ENCODE data around the gene C5orf15.

DNA sequence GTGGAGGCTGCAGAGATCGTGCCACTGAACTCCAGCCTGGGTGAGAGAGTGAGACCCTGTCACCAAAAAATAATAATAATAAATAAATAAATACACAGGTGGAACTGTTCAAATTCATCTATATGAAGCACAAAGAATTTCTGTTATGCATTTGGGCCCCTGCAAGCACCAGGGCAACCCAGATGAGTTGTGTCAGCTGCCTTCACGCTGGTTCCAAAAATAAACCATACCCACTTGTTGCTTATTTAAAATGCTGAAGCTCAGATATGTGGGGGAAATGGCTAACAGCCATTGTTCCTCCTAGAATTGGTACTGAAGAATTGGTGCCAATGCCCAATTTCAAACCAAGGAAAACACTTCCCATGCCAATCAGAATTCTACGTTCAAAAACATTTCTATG, 10.5 kb upstream of the C5orf15 start:
- TF ChIP-seq POLR2A (IDR thresholded peaks at IDR 0.05; ENCODE audit: borderline replicate concordance, extremely low read depth, insufficient read depth, insufficient read length) (no peak), POLR2AphosphoS5 (IDR thresholded peaks at IDR 0.05; ENCODE audit: low read depth, low read length) (no peak), REST (IDR thresholded peaks at IDR 0.05; ENCODE audit: low read depth) (no peak), EZH2 (IDR thresholded peaks at IDR 0.05) (no peak), TCF7L2 (IDR thresholded peaks at IDR 0.05; ENCODE audit: borderline replicate concordance, extremely low read depth, insufficient read depth, insufficient read length) (no peak), CEBPB (IDR thresholded peaks at IDR 0.05; ENCODE audit: low read depth) (no peak), SRF (IDR thresholded peaks at IDR 0.05; ENCODE audit: low read depth) (no peak), RAD21 (IDR thresholded peaks at IDR 0.05; ENCODE audit: low read depth) (no peak), ATF3 (IDR thresholded peaks at IDR 0.05) (no peak), YY1 (IDR thresholded peaks at IDR 0.05; ENCODE audit: extremely low read depth, insufficient replicate concordance, low read depth, low read length) (no peak)
- TF ChIP-seq, protein P1, sequence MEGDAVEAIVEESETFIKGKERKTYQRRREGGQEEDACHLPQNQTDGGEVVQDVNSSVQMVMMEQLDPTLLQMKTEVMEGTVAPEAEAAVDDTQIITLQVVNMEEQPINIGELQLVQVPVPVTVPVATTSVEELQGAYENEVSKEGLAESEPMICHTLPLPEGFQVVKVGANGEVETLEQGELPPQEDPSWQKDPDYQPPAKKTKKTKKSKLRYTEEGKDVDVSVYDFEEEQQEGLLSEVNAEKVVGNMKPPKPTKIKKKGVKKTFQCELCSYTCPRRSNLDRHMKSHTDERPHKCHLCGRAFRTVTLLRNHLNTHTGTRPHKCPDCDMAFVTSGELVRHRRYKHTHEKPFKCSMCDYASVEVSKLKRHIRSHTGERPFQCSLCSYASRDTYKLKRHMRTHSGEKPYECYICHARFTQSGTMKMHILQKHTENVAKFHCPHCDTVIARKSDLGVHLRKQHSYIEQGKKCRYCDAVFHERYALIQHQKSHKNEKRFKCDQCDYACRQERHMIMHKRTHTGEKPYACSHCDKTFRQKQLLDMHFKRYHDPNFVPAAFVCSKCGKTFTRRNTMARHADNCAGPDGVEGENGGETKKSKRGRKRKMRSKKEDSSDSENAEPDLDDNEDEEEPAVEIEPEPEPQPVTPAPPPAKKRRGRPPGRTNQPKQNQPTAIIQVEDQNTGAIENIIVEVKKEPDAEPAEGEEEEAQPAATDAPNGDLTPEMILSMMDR (IDR thresholded peaks at IDR 0.05 in 2 of 3, conservative IDR thresholded peaks at IDR 0.05 in 1 of 3; ENCODE audit: borderline replicate concordance in 1 of 3, insufficient read depth in 1 of 3, low read depth in 2 of 3, low read length in 2 of 3), result no peak

Measured in HCT116 (cell line).